Measurements from ENCODE around the gene C5orf15.

The C5orf15 gene

GRCh38 chr5:133935667-133935940, 32.8 kb downstream of the C5orf15 start:
- DNase-seq: no peak

- peak; percentile 14 for DNase-seq
Observed at GRCh38 chr5:133934822-133935666, 33.4 kb downstream of the C5orf15 start.

- DNase-seq: no peak
Observed at GRCh38 chr5:133934311-133934710, 34.1 kb downstream of the C5orf15 start.

- no peak for DNase-seq
Observed at GRCh38 chr5:133933670-133934295, 34.6 kb downstream of the C5orf15 start.

GRCh38 chr5:133933169-133933509, 35.3 kb downstream of the C5orf15 start:
- no peak for DNase-seq

GRCh38 chr5:133932441-133933168, 35.8 kb downstream of the C5orf15 start:
- no peak for DNase-seq

- DNase-seq: no peak
Observed at GRCh38 chr5:133931546-133931945, 36.9 kb downstream of the C5orf15 start.

- no peak for DNase-seq
Observed at GRCh38 chr5:133930813-133931090, 37.7 kb downstream of the C5orf15 start.

GRCh38 chr5:133930061-133930812, 38.2 kb downstream of the C5orf15 start:
- no peak for DNase-seq

GRCh38 chr5:133928587-133929393, 39.6 kb downstream of the C5orf15 start:
- DNase-seq: no peak

GRCh38 chr5:133927300-133928180, 40.9 kb downstream of the C5orf15 start:
- DNase-seq: no peak

GRCh38 chr5:133926489-133927299, 41.7 kb downstream of the C5orf15 start:
- no peak for DNase-seq

GRCh38 chr5:133925866-133926488, 42.4 kb downstream of the C5orf15 start:
- DNase-seq: no peak

GRCh38 chr5:133925269-133925668, 43.2 kb downstream of the C5orf15 start:
- DNase-seq: no peak

- DNase-seq: no peak
Observed at GRCh38 chr5:133924221-133924920, 44.1 kb downstream of the C5orf15 start.

GRCh38 chr5:133921979-133922378, 46.4 kb downstream of the C5orf15 start:
- DNase-seq: no peak

GRCh38 chr5:133921069-133921468, 47.4 kb downstream of the C5orf15 start:
- no peak for DNase-seq

GRCh38 chr5:133919148-133920136, 49.0 kb downstream of the C5orf15 start:
- DNase-seq: no peak

Measured in NCI-H1436 treated with DMSO at 0.1 percent for 48 hours (cell line).